HT-29 (cell line): ENCODE results near the gene SFXN5. TPM values are rescaled to one million over a fixed set of nuclear protein-coding genes. Genes with fewer than 3 reads are reported as not detected.

Source experiments
- DNase-seq: peaks from one replicate; pipeline ENCODE4 v3.0.0-alpha.2; 2015; ENCODE audit warnings: low spot score
- total RNA-seq: library from RNA; depleted of rRNA; stranded (reverse); fragments of >200 nt; shearing (Covaris generic); gene quantifications from 2 replicates; pipeline ENCODE4 v1.2.3, GENCODE V29; 2014

Gene SFXN5
- total RNA-seq, 1 experiment from 2014 or later, result 49.4 TPM

- DNase-seq, result no peak
These were observed 146.1 kb downstream of the SFXN5 start for GRCh38 chr2:72925328-72925943.

GRCh38 chr2:72924353-72925240, 146.9 kb downstream of the SFXN5 start:
- DNase-seq, result no peak

GRCh38 chr2:72923833-72924352, 147.6 kb downstream of the SFXN5 start:
- no peak for DNase-seq

GRCh38 chr2:72921853-72922252, 149.7 kb downstream of the SFXN5 start:
- DNase-seq, result no peak

GRCh38 chr2:72921088-72921851, 150.2 kb downstream of the SFXN5 start:
- DNase-seq, result no peak

- no peak for DNase-seq
These were observed 151.0 kb downstream of the SFXN5 start for GRCh38 chr2:72920318-72921087.

GRCh38 chr2:72919414-72920317, 151.8 kb downstream of the SFXN5 start:
- DNase-seq, result no peak

- DNase-seq, result no peak
These were observed 153.5 kb downstream of the SFXN5 start for GRCh38 chr2:72917877-72918553.

GRCh38 chr2:72917138-72917876, 154.2 kb downstream of the SFXN5 start, which contains the start of gene EMX1:
Gene EMX1, plus strand, starts transcription at chr2:72917519. Its CDS starts 334 bp downstream, at chr2:72917853.
- peak; percentile 76 for DNase-seq

GRCh38 chr2:72916743-72917137, 154.8 kb downstream of the SFXN5 start:
- DNase-seq, result no peak

- peak; percentile 62 for DNase-seq
These were observed 155.4 kb downstream of the SFXN5 start for GRCh38 chr2:72915907-72916742.

- no peak for DNase-seq
These were observed 156.1 kb downstream of the SFXN5 start for GRCh38 chr2:72915320-72915906.

GRCh38 chr2:72914589-72915319, 156.8 kb downstream of the SFXN5 start:
- no peak for DNase-seq

- DNase-seq, result no peak
These were observed 157.3 kb downstream of the SFXN5 start for GRCh38 chr2:72914206-72914559.

- DNase-seq, result no peak
These were observed 157.9 kb downstream of the SFXN5 start for GRCh38 chr2:72913486-72914205.

GRCh38 chr2:72911256-72911655, 160.3 kb downstream of the SFXN5 start:
- DNase-seq, result no peak
